Stimulated activated CD4-positive, alpha-beta T cell treated with anti-CD3 and anti-CD28 coated beads, Interleukin-1b, Interleukin-23, amount 100 ng/mL, for 24 hours (primary cell): ENCODE data around the gene ATCAY.
"Not testable (repeated sequence)": the region's sequence is repeated elsewhere in the genome, so short reads cannot be mapped to it uniquely, and the experiment has no call there.

Source experiments
- DNase-seq, 4 experiments: peaks; one replicate each; pipeline ENCODE4 v3.0.0-alpha.2; 2020; ENCODE audit warnings: low read depth in 4 of 4, low spot score in 1 of 4

ATCAY gene

GRCh38 chr19:3855320-3855719 lies 25.2 kb upstream of the ATCAY start:
- no peak for DNase-seq

- no peak for DNase-seq
These were observed 23.0 kb upstream of the ATCAY start for GRCh38 chr19:3857449-3858003.

- no peak for DNase-seq
These were observed 20.0 kb upstream of the ATCAY start for GRCh38 chr19:3860499-3860898.

GRCh38 chr19:3862826-3863500 lies 17.5 kb upstream of the ATCAY start:
- no peak for DNase-seq

- DNase-seq, result no peak
These were observed 16.8 kb upstream of the ATCAY start for GRCh38 chr19:3863648-3864047.

GRCh38 chr19:3866910-3867638 lies 13.4 kb upstream of the ATCAY start:
- DNase-seq, result no peak

- DNase-seq, result no peak
These were observed 12.3 kb upstream of the ATCAY start for GRCh38 chr19:3867971-3868769.

- DNase-seq, result peak in 1 of 4 experiments; percentile 7
These were observed 11.6 kb upstream of the ATCAY start, which contains the start of gene ZFR2 for GRCh38 chr19:3868770-3869456. ZFR2 (minus strand) TSS chr19:3869038; CDS start chr19:3869017, 21 bp downstream.

GRCh38 chr19:3873151-3873550 lies 7.3 kb upstream of the ATCAY start:
- no peak for DNase-seq

- DNase-seq, result not testable (repeated sequence)
These were observed 5.8 kb upstream of the ATCAY start for GRCh38 chr19:3874695-3875094.

- no peak for DNase-seq
These were observed 829 bp upstream of the ATCAY start for GRCh38 chr19:3879656-3880055.

- no peak for DNase-seq
These were observed 971 bp downstream of the ATCAY start for GRCh38 chr19:3881272-3882040.

- DNase-seq, result no peak
These were observed 1.5 kb downstream of the ATCAY start for GRCh38 chr19:3882041-3882384.

GRCh38 chr19:3890591-3890990 lies 10.1 kb downstream of the ATCAY start:
- DNase-seq, result no peak

GRCh38 chr19:3893509-3894179 lies 13.2 kb downstream of the ATCAY start:
- no peak for DNase-seq

GRCh38 chr19:3894959-3895358 lies 14.5 kb downstream of the ATCAY start:
- DNase-seq, result not testable (repeated sequence)

GRCh38 chr19:3895788-3896187 lies 15.3 kb downstream of the ATCAY start:
- DNase-seq, result no peak

- DNase-seq, result no peak
These were observed 17.5 kb downstream of the ATCAY start for GRCh38 chr19:3897936-3898335.

- DNase-seq, result no peak
These were observed 17.9 kb downstream of the ATCAY start for GRCh38 chr19:3898426-3898825.
